Endothelial cell (in vitro differentiated cells): Measurements from ENCODE around the gene FAM222A. TPM values are rescaled to one million over a fixed set of nuclear protein-coding genes. Genes with fewer than 3 reads are reported as not detected.
"Not testable (repeated sequence)": the region's sequence is repeated elsewhere in the genome, so short reads cannot be mapped to it uniquely, and the experiment has no call there.

Experiments
- DNase-seq: peaks from one replicate; pipeline ENCODE4 v3.0.0; 2021; ENCODE audit warnings: low spot score
- H3K27ac Mint-ChIP-seq: one replicate; pipeline ENCODE4 v1.8.0; 2021; ENCODE audit warnings: mixed read lengths, inconsistent platforms; ENCODE audit not compliant: unreplicated experiment
- H3K27me3 Mint-ChIP-seq: one replicate; pipeline ENCODE4 v1.8.0; 2021; ENCODE audit warnings: mild to moderate bottlenecking, moderate library complexity, mixed read lengths, inconsistent platforms; ENCODE audit not compliant: unreplicated experiment
- H3K36me3 Mint-ChIP-seq: one replicate; pipeline ENCODE4 v1.8.0; 2021; ENCODE audit warnings: mild to moderate bottlenecking, low read depth, mixed read lengths, inconsistent platforms; ENCODE audit not compliant: unreplicated experiment
- H3K4me1 Mint-ChIP-seq: one replicate; pipeline ENCODE4 v1.8.0; 2021; ENCODE audit warnings: mild to moderate bottlenecking, mixed read lengths, inconsistent platforms; ENCODE audit not compliant: unreplicated experiment
- H3K4me3 Mint-ChIP-seq: one replicate; pipeline ENCODE4 v1.8.0; 2021; ENCODE audit warnings: mild to moderate bottlenecking, mixed read lengths, inconsistent platforms; ENCODE audit not compliant: unreplicated experiment
- H3K9me3 Mint-ChIP-seq: one replicate; pipeline ENCODE4 v1.8.0; 2021; ENCODE audit warnings: mixed read lengths, inconsistent platforms; ENCODE audit not compliant: unreplicated experiment
- total RNA-seq: library from RNA; stranded (reverse); fragmentation: NEBNext Ultra II Directional; extraction: Animal tissue kit (Norgen Biotek cat#: 25700); gene quantifications from one replicate; pipeline ENCODE4 v1.2.1, GENCODE V29; 2021; ENCODE audit not compliant: unreplicated experiment
- TF ChIP-seq, protein P1 (sequence below): fragments of 200-600 bp; sonication (generic); IDR thresholded peaks from one replicate; pipeline ENCODE4 v1.5.0; 2021; ENCODE audit warnings: antibody characterized with exemption; ENCODE audit not compliant: unreplicated experiment

Gene FAM222A
- total RNA-seq, 1 donor from 2014 or later: 14.2 TPM

GRCh38 chr12:109693160-109693559 is 20.5 kb upstream of the FAM222A start:
- Mint-ChIP-seq H3K36me3 (no peaks in the 10 kb centered on the region), H3K9me3 (no peaks in the 10 kb centered on the region), H3K4me1 (peaks cover 7% of the 10 kb centered on the region), H3K4me3 (no peak overlapping the region), H3K27ac (no peak overlapping the region), H3K27me3 (peaks cover under 1% of the 10 kb centered on the region)
- TF ChIP-seq, protein P1, sequence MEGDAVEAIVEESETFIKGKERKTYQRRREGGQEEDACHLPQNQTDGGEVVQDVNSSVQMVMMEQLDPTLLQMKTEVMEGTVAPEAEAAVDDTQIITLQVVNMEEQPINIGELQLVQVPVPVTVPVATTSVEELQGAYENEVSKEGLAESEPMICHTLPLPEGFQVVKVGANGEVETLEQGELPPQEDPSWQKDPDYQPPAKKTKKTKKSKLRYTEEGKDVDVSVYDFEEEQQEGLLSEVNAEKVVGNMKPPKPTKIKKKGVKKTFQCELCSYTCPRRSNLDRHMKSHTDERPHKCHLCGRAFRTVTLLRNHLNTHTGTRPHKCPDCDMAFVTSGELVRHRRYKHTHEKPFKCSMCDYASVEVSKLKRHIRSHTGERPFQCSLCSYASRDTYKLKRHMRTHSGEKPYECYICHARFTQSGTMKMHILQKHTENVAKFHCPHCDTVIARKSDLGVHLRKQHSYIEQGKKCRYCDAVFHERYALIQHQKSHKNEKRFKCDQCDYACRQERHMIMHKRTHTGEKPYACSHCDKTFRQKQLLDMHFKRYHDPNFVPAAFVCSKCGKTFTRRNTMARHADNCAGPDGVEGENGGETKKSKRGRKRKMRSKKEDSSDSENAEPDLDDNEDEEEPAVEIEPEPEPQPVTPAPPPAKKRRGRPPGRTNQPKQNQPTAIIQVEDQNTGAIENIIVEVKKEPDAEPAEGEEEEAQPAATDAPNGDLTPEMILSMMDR: no peak
- no peak for DNase-seq

GRCh38 chr12:109693653-109694600 is 19.7 kb upstream of the FAM222A start:
- Mint-ChIP-seq H3K27me3 (peaks cover 1% of the 10 kb centered on the region), H3K27ac (no peak overlapping the region), H3K9me3 (no peaks in the 10 kb centered on the region), H3K4me3 (no peak overlapping the region), H3K4me1 (peaks cover 7% of the 10 kb centered on the region), H3K36me3 (no peaks in the 10 kb centered on the region)
- DNase-seq: no peak
- TF ChIP-seq, protein P1: no peak

GRCh38 chr12:109694629-109695028 is 19.0 kb upstream of the FAM222A start:
- H3K9me3 Mint-ChIP-seq, DNase-seq, H3K27ac Mint-ChIP-seq, H3K4me3 Mint-ChIP-seq, H3K27me3 Mint-ChIP-seq, H3K36me3 Mint-ChIP-seq, H3K4me1 Mint-ChIP-seq: not testable (repeated sequence)

DNA sequence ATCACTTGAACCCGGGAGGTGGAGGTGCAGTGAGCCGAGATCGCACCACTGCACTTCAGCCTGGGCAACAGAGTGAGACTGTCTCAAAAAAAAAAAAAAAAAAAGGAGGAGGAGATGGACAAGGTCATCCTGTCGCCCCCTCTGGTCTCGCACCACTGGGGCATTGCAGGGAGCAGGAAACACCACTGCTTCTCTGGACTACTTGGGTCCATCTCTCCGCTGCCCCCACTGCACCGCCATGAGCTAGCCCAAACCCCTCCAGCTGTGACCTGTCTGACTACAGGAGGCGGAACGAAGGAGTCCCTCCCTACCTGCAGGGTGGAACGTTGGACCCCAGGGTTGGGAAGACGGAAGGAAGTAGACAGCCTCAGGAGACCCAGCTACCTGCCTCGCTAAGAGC is 18.2 kb upstream of the FAM222A start:
- no peak overlapping the region for H3K27ac Mint-ChIP-seq
- peaks cover 1% of the 10 kb centered on the region for H3K27me3 Mint-ChIP-seq
- no peak overlapping the region for H3K4me3 Mint-ChIP-seq
- TF ChIP-seq, protein P1: no peak
- H3K9me3 Mint-ChIP-seq: no peaks in the 10 kb centered on the region
- H3K4me1 Mint-ChIP-seq: peaks cover 7% of the 10 kb centered on the region
- H3K36me3 Mint-ChIP-seq: no peaks in the 10 kb centered on the region
- DNase-seq: no peak

GRCh38 chr12:109695961-109696461 is 17.6 kb upstream of the FAM222A start:
- H3K4me3 Mint-ChIP-seq: no peak overlapping the region
- TF ChIP-seq, protein P1: no peak
- DNase-seq: no peak
- H3K4me1 Mint-ChIP-seq: peaks cover 7% of the 10 kb centered on the region
- H3K27ac Mint-ChIP-seq: no peak overlapping the region
- no peaks in the 10 kb centered on the region for H3K9me3 Mint-ChIP-seq
- H3K36me3 Mint-ChIP-seq: no peaks in the 10 kb centered on the region
- peaks cover 1% of the 10 kb centered on the region for H3K27me3 Mint-ChIP-seq
